Endothelial cell (in vitro differentiated cells): ENCODE measurements around the gene TMEM238. TPM values are rescaled to one million over a fixed set of nuclear protein-coding genes. Genes with fewer than 3 reads are reported as not detected.

Experiments used
- DNase-seq: peaks from one replicate; pipeline ENCODE4 v3.0.0; 2021; ENCODE audit warnings: low spot score
- H3K27ac Mint-ChIP-seq: one replicate; pipeline ENCODE4 v1.8.0; 2021; ENCODE audit warnings: mixed read lengths, inconsistent platforms; ENCODE audit not compliant: unreplicated experiment
- H3K27me3 Mint-ChIP-seq: one replicate; pipeline ENCODE4 v1.8.0; 2021; ENCODE audit warnings: mild to moderate bottlenecking, moderate library complexity, mixed read lengths, inconsistent platforms; ENCODE audit not compliant: unreplicated experiment
- H3K36me3 Mint-ChIP-seq: one replicate; pipeline ENCODE4 v1.8.0; 2021; ENCODE audit warnings: mild to moderate bottlenecking, low read depth, mixed read lengths, inconsistent platforms; ENCODE audit not compliant: unreplicated experiment
- H3K4me1 Mint-ChIP-seq: one replicate; pipeline ENCODE4 v1.8.0; 2021; ENCODE audit warnings: mild to moderate bottlenecking, mixed read lengths, inconsistent platforms; ENCODE audit not compliant: unreplicated experiment
- H3K4me3 Mint-ChIP-seq: one replicate; pipeline ENCODE4 v1.8.0; 2021; ENCODE audit warnings: mild to moderate bottlenecking, mixed read lengths, inconsistent platforms; ENCODE audit not compliant: unreplicated experiment
- H3K9me3 Mint-ChIP-seq: one replicate; pipeline ENCODE4 v1.8.0; 2021; ENCODE audit warnings: mixed read lengths, inconsistent platforms; ENCODE audit not compliant: unreplicated experiment
- total RNA-seq: library from RNA; stranded (reverse); fragmentation: NEBNext Ultra II Directional; extraction: Animal tissue kit (Norgen Biotek cat#: 25700); gene quantifications from one replicate; pipeline ENCODE4 v1.2.1, GENCODE V29; 2021; ENCODE audit not compliant: unreplicated experiment
- TF ChIP-seq, protein P1 (sequence below): fragments of 200-600 bp; sonication (generic); IDR thresholded peaks from one replicate; pipeline ENCODE4 v1.5.0; 2021; ENCODE audit warnings: antibody characterized with exemption; ENCODE audit not compliant: unreplicated experiment

Gene TMEM238
- total RNA-seq, 1 donor from 2014 or later: 0.64 TPM

DNA sequence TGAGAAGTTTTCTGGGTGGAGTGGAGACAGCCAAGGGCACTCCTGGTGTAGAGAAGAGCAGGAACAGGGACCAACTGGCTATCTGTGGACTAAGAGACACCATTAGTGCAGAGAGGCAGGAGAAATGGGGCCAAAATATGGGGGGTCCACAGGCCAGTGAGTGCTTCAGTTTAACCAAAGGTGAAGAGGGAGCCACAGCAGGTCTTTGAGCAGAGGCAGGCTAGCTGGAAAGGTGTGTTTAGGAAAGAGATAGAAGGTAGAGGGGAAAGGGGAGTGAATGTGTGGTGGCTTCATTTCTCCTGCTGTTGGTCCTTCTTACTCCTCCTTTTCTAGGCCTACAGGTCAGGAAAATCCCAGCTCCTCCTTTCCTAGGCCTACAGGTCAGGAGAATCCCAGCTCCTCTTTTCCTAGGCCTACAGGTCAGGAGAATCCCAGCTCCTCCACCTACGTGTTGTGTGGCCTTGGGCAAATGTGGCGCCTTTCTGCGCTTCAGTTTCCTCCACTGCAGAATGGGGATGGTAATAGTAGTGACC lies 1.5 kb downstream of the TMEM238 start:
- Mint-ChIP-seq H3K27ac (no peak overlapping the region), H3K9me3 (no peaks in the 10 kb centered on the region), H3K4me1 (peaks cover 21% of the 10 kb centered on the region), H3K27me3 (peaks cover 37% of the 10 kb centered on the region), H3K36me3 (peaks cover 7% of the 10 kb centered on the region), H3K4me3 (peak overlapping the region; percentile 72)
- no peak for DNase-seq
- TF ChIP-seq, protein P1, sequence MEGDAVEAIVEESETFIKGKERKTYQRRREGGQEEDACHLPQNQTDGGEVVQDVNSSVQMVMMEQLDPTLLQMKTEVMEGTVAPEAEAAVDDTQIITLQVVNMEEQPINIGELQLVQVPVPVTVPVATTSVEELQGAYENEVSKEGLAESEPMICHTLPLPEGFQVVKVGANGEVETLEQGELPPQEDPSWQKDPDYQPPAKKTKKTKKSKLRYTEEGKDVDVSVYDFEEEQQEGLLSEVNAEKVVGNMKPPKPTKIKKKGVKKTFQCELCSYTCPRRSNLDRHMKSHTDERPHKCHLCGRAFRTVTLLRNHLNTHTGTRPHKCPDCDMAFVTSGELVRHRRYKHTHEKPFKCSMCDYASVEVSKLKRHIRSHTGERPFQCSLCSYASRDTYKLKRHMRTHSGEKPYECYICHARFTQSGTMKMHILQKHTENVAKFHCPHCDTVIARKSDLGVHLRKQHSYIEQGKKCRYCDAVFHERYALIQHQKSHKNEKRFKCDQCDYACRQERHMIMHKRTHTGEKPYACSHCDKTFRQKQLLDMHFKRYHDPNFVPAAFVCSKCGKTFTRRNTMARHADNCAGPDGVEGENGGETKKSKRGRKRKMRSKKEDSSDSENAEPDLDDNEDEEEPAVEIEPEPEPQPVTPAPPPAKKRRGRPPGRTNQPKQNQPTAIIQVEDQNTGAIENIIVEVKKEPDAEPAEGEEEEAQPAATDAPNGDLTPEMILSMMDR: no peak

DNA sequence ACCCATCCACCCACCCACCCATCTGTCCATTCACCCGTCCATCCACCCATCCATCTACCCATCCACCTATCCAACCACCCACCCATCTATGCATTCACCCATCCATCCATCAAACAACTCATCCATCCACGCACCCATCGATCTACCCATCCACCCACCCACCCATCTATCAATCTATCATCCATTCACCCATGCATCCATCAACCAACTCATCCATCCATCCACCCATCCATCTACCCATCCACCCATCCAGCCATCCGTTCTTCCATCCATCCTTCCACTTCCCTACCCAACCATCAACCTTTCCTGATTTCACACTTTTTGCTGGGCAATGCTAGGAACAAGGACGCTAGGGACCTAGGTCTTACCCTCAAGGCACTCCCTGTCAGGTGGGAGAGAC lies 2.1 kb downstream of the TMEM238 start:
- peaks cover 19% of the 10 kb centered on the region for H3K4me1 Mint-ChIP-seq
- H3K36me3 Mint-ChIP-seq: peaks cover 7% of the 10 kb centered on the region
- TF ChIP-seq, protein P1: no peak
- H3K27me3 Mint-ChIP-seq: peaks cover 33% of the 10 kb centered on the region
- H3K4me3 Mint-ChIP-seq: peak overlapping the region; percentile 13
- no peak overlapping the region for H3K27ac Mint-ChIP-seq
- no peak for DNase-seq
- H3K9me3 Mint-ChIP-seq: no peaks in the 10 kb centered on the region

GRCh38 chr19:55379174-55379573 lies 4.9 kb downstream of the TMEM238 start:
- Mint-ChIP-seq H3K27me3 (peaks cover 27% of the 10 kb centered on the region), H3K36me3 (no peaks in the 10 kb centered on the region), H3K4me3 (no peak overlapping the region), H3K9me3 (no peaks in the 10 kb centered on the region), H3K27ac (no peak overlapping the region), H3K4me1 (no peaks in the 10 kb centered on the region)
- TF ChIP-seq, protein P1: no peak
- no peak for DNase-seq

GRCh38 chr19:55377356-55378131 lies 6.5 kb downstream of the TMEM238 start:
- peaks cover 22% of the 10 kb centered on the region for H3K27me3 Mint-ChIP-seq
- H3K4me3 Mint-ChIP-seq: no peak overlapping the region
- DNase-seq: no peak
- no peaks in the 10 kb centered on the region for H3K36me3 Mint-ChIP-seq
- H3K9me3 Mint-ChIP-seq: no peaks in the 10 kb centered on the region
- TF ChIP-seq, protein P1: no peak
- no peak overlapping the region for H3K27ac Mint-ChIP-seq
- peaks cover 3% of the 10 kb centered on the region for H3K4me1 Mint-ChIP-seq

DNA sequence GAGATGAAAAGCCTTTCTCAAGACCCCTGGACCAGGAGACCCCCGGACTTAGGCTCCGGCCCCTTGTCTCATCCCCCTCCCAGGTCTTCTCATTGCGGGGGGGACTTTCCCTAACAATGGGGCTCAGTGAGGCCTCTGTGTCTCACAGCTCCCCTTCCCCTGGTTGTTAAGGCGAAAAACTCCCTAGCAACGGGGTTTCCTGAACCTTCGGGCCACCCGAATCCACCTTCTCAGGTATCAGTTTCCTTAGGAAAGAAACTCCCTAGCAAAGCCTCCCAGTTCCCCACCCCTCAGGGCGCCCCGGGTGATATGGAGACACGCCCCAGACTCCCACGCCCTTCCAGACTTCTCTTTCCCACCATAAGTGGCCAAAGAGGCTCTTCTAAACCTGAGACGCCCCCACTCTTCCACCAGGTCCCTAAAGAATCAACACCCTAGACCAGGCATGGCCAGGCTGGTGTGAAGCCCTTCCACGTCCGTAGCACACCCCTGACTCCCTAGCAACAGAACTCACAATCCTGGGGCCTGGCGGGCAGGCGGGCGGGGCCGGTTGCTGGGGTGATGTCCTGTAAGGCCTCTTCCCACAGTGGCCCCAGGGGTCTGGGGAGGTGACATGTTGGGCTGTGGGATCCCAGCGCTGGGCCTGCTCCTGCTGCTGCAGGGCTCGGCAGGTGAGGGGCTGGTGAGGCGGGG lies 7.7 kb downstream of the TMEM238 start, which contains the start of gene TMEM190:
TSS of gene TMEM190 (plus strand) at position 586 of the 693 bp plus-strand sequence. CDS start at position 614, 28 bp downstream.
- Mint-ChIP-seq H3K4me1 (peaks cover 3% of the 10 kb centered on the region), H3K9me3 (no peaks in the 10 kb centered on the region), H3K27me3 (peaks cover 16% of the 10 kb centered on the region), H3K27ac (no peak within 1 kb of the TSS), H3K4me3 (no peak within 1 kb of the TSS), H3K36me3 (no peaks in the 10 kb centered on the region)
- no peak for DNase-seq
- TF ChIP-seq, protein P1: no peak
